Glomerular endothelial cell (primary cell): ENCODE results near the gene ADIPOR2. TPM values are rescaled to one million over a fixed set of nuclear protein-coding genes. Genes with fewer than 3 reads are reported as not detected.

Experiments used
- total RNA-seq: library from RNA; depleted of rRNA; stranded (reverse); fragments of >200 nt; gene quantifications from 2 replicates; pipeline ENCODE4 v1.2.3, GENCODE V29; 2015

Gene ADIPOR2
- total RNA-seq, 1 donor from 2014 or later, result 38.2 TPM

Other genes with a start within 250 kb of the ADIPOR2 start
- gene FBXL14, start 96.5 kb upstream of the ADIPOR2 start, total RNA-seq, result 10.9 and 14.1 TPM in 2 replicates
- 9.4 and 9.6 TPM in 2 replicates for gene WNT5B, start 61.8 kb upstream of the ADIPOR2 start, total RNA-seq
- gene LRTM2, start 129.5 kb downstream of the ADIPOR2 start, total RNA-seq, result not detected in 2 replicates
- gene CACNA2D4, start 227.6 kb downstream of the ADIPOR2 start, total RNA-seq, result 0.76 TPM in 1 of 2 replicates, not detected in the other